ENCODE data around the gene MAP2K4.

Gene MAP2K4

GRCh38 chr17:12127177-12127576, 106.5 kb downstream of the MAP2K4 start:
- Histone ChIP-seq H3K4me1 (ENCODE audit: control insufficient read depth in 1 of 2, insufficient read depth in 1 of 2, low read depth in 1 of 2, low read length in 1 of 2) (no peaks in the 10 kb centered on the region), H3K4me3 (ENCODE audit: low read depth in 1 of 2, low read length in 1 of 2) (no peak overlapping the region), H3K27ac (no peak overlapping the region), H3K27me3 (no peaks in the 10 kb centered on the region), H3K9me3 (no peaks in the 10 kb centered on the region), H3K36me3 (peaks cover 64% of the 10 kb centered on the region)
- no peak for TF ChIP-seq CTCF (IDR thresholded peaks at IDR 0.05)

- H3K27me3 ChIP-seq: no peaks in the 10 kb centered on the region
- H3K4me3 ChIP-seq (ENCODE audit: low read depth in 1 of 2, low read length in 1 of 2): no peak overlapping the region
- no peak for TF ChIP-seq CTCF (IDR thresholded peaks at IDR 0.05)
- H3K9me3 ChIP-seq: no peaks in the 10 kb centered on the region
- no peak overlapping the region for H3K27ac ChIP-seq
- peaks cover 66% of the 10 kb centered on the region for H3K36me3 ChIP-seq
- H3K4me1 ChIP-seq (ENCODE audit: control insufficient read depth in 1 of 2, insufficient read depth in 1 of 2, low read depth in 1 of 2, low read length in 1 of 2): no peaks in the 10 kb centered on the region
Measured at GRCh38 chr17:12127667-12128066, 107.0 kb downstream of the MAP2K4 start.

- H3K27ac ChIP-seq: no peak overlapping the region
- no peaks in the 10 kb centered on the region for H3K4me1 ChIP-seq (ENCODE audit: control insufficient read depth in 1 of 2, insufficient read depth in 1 of 2, low read depth in 1 of 2, low read length in 1 of 2)
- TF ChIP-seq CTCF (IDR thresholded peaks at IDR 0.05): no peak
- H3K36me3 ChIP-seq: peaks cover 66% of the 10 kb centered on the region
- H3K4me3 ChIP-seq (ENCODE audit: low read depth in 1 of 2, low read length in 1 of 2): no peak overlapping the region
- no peaks in the 10 kb centered on the region for H3K9me3 ChIP-seq
- H3K27me3 ChIP-seq: no peaks in the 10 kb centered on the region
Measured at GRCh38 chr17:12128946-12129345, 108.3 kb downstream of the MAP2K4 start.

- Histone ChIP-seq H3K36me3 (peaks cover 34% of the 10 kb centered on the region), H3K4me3 (ENCODE audit: low read depth in 1 of 2, low read length in 1 of 2) (no peak overlapping the region), H3K27ac (no peak overlapping the region), H3K27me3 (no peaks in the 10 kb centered on the region), H3K4me1 (ENCODE audit: control insufficient read depth in 1 of 2, insufficient read depth in 1 of 2, low read depth in 1 of 2, low read length in 1 of 2) (no peaks in the 10 kb centered on the region), H3K9me3 (no peaks in the 10 kb centered on the region)
- TF ChIP-seq CTCF (IDR thresholded peaks at IDR 0.05): no peak
Measured at GRCh38 chr17:12133183-12133582, 112.5 kb downstream of the MAP2K4 start.

GRCh38 chr17:12134101-12134500, 113.4 kb downstream of the MAP2K4 start:
- H3K4me1 ChIP-seq (ENCODE audit: control insufficient read depth in 1 of 2, insufficient read depth in 1 of 2, low read depth in 1 of 2, low read length in 1 of 2): no peaks in the 10 kb centered on the region
- no peaks in the 10 kb centered on the region for H3K27me3 ChIP-seq
- H3K36me3 ChIP-seq: peaks cover 32% of the 10 kb centered on the region
- no peak for TF ChIP-seq CTCF (IDR thresholded peaks at IDR 0.05)
- no peak overlapping the region for H3K4me3 ChIP-seq (ENCODE audit: low read depth in 1 of 2, low read length in 1 of 2)
- H3K9me3 ChIP-seq: no peaks in the 10 kb centered on the region
- no peak overlapping the region for H3K27ac ChIP-seq

GRCh38 chr17:12134587-12134986, 113.9 kb downstream of the MAP2K4 start:
- Histone ChIP-seq H3K9me3 (no peaks in the 10 kb centered on the region), H3K4me1 (ENCODE audit: control insufficient read depth in 1 of 2, insufficient read depth in 1 of 2, low read depth in 1 of 2, low read length in 1 of 2) (no peaks in the 10 kb centered on the region), H3K36me3 (peaks cover 28% of the 10 kb centered on the region), H3K27ac (no peak overlapping the region), H3K27me3 (no peaks in the 10 kb centered on the region), H3K4me3 (ENCODE audit: low read depth in 1 of 2, low read length in 1 of 2) (no peak overlapping the region)
- no peak for TF ChIP-seq CTCF (IDR thresholded peaks at IDR 0.05)

All from neutrophil (primary cell).